Endothelial cell of umbilical vein (primary cell): Measurements from ENCODE around the gene BLM. TPM values are rescaled to one million over a fixed set of nuclear protein-coding genes. Genes with fewer than 3 reads are reported as not detected.

ENCODE experiments used
- BruUV-seq: library from RNA; stranded (reverse); fragments of 400-500 nt; replicated peaks from 2 replicates; lab custom pipeline; 2021; lab: Mats Ljungman, UMichigan
- CTCF ChIA-PET: fragments of 300-600, 350-600 bp; sonication (Branson Sonifier 250); formaldehyde crosslinking; loops from one replicate; lab custom pipeline; 2021; ENCODE audit warnings: antibody characterized with exemption, inconsistent platforms; lab: Charles Lee
- POLR2A ChIA-PET: fragments of 300-600, 350-600 bp; sonication (Branson Sonifier 250); formaldehyde crosslinking; loops from one replicate; lab custom pipeline; 2021; ENCODE audit warnings: antibody characterized with exemption, inconsistent platforms; lab: Charles Lee
- DNase-seq: peaks from one replicate; pipeline ENCODE4 v3.0.0-alpha.2; 2011; ENCODE audit warnings: low read depth, low spot score
- FAIRE-seq: peaks from 2 replicates; lab custom pipeline; 2011; peaks lifted over from hg19 to GRCh38; lab: Jason Lieb, UNC
- H2AFZ ChIP-seq: 2 replicates; pipeline ENCODE4 v1.6.0; 2012; ENCODE audit warnings: low read depth, low read length, control low read depth, inconsistent platforms
- H3K27ac ChIP-seq: 2 replicates; pipeline ENCODE4 v1.5.1; 2011; ENCODE audit warnings: low read depth, mild to moderate bottlenecking, control low read depth, low read length, moderate library complexity; ENCODE audit not compliant: insufficient read depth
- H3K27me3 ChIP-seq, 2 experiments: 2 replicates each; pipeline versions ENCODE4 v1.6.0 to v1.6.1; 2011; ENCODE audit warnings: low read length in 2 of 2, mixed read lengths in 1 of 2; ENCODE audit not compliant: control insufficient read depth in 2 of 2, insufficient read depth in 2 of 2
- H3K36me3 ChIP-seq, 2 experiments: 2 replicates in 1 of 2; 3 replicates in 1 of 2; pipeline ENCODE4 v1.5.1; 2011; ENCODE audit warnings: low read length in 2 of 2, mild to moderate bottlenecking in 1 of 2, moderate library complexity in 1 of 2; ENCODE audit not compliant: control insufficient read depth in 2 of 2, insufficient read depth in 2 of 2; ENCODE audit errors: extremely low read depth in 1 of 2
- H3K4me1 ChIP-seq: 3 replicates; pipeline ENCODE4 v1.5.1; 2011; ENCODE audit warnings: mild to moderate bottlenecking, low read length; ENCODE audit not compliant: control insufficient read depth, insufficient read depth; ENCODE audit errors: extremely low read depth
- H3K4me2 ChIP-seq: 2 replicates; pipeline ENCODE4 v1.6.1; 2011; ENCODE audit warnings: low read length, control low read depth, mixed read lengths; ENCODE audit not compliant: insufficient read depth
- H3K4me3 ChIP-seq, 3 experiments: fragments of 200-600 bp in 1 of 3; sonication (generic), shearing (Covaris generic) in 1 of 3; replicated peaks in 1 of 3; 2 replicates each; pipeline ENCODE4 v1.5.1; 2011 to 2016; ENCODE audit warnings: control low read depth in 3 of 3, low read length in 3 of 3, mild to moderate bottlenecking in 2 of 3, inconsistent platforms in 1 of 3, low read depth in 1 of 3, moderate library complexity in 1 of 3; ENCODE audit not compliant: insufficient read depth in 1 of 3
- H3K79me2 ChIP-seq: 2 replicates; pipeline ENCODE4 v1.6.0; 2012; ENCODE audit warnings: low read length, inconsistent platforms; ENCODE audit not compliant: control insufficient read depth, insufficient read depth
- H3K9ac ChIP-seq: replicated peaks from 2 replicates; pipeline ENCODE3; 2011; ENCODE audit warnings: low read length, control low read depth; ENCODE audit not compliant: insufficient read depth; ENCODE audit errors: extremely low read depth
- H3K9me1 ChIP-seq: replicated peaks from 3 replicates; pipeline ENCODE4 v1.6.0; 2011; ENCODE audit warnings: mild to moderate bottlenecking, low read length; ENCODE audit not compliant: control insufficient read depth, insufficient read depth; ENCODE audit errors: extremely low read depth
- H3K9me3 ChIP-seq: replicated peaks from 2 replicates; pipeline ENCODE4 v1.5.1; 2012; ENCODE audit warnings: low read length, inconsistent platforms; ENCODE audit not compliant: control insufficient read depth, insufficient read depth
- H4K20me1 ChIP-seq: replicated peaks from 2 replicates; pipeline ENCODE3; 2011; ENCODE audit warnings: mild to moderate bottlenecking, low read length; ENCODE audit not compliant: control insufficient read depth, insufficient read depth; ENCODE audit errors: extremely low read depth
- CTCF ChIP-seq, 2 donors: IDR thresholded peaks; 1 replicate in 1 of 2; 2 replicates in 1 of 2; pipeline ENCODE4 v1.5.1; 2011; ENCODE audit warnings: low read length in 2 of 2, mild to moderate bottlenecking in 2 of 2, moderate library complexity in 2 of 2, control low read depth in 1 of 2, inconsistent platforms in 1 of 2, low read depth in 1 of 2; ENCODE audit not compliant: insufficient read depth in 1 of 2; ENCODE audit errors: extremely low read depth in 1 of 2
- EZH2 ChIP-seq: IDR thresholded peaks from 2 replicates; pipeline ENCODE4 v1.6.1; 2012; ENCODE audit warnings: borderline replicate concordance, low read depth, mild to moderate bottlenecking, moderate library complexity, low read length, inconsistent platforms; ENCODE audit not compliant: severe bottlenecking
- FOS ChIP-seq: IDR thresholded peaks from 2 replicates; pipeline ENCODE4 v1.6.1; 2011; ENCODE audit warnings: mild to moderate bottlenecking, low read length, moderate library complexity, borderline replicate concordance; ENCODE audit not compliant: insufficient read depth
- GATA2 ChIP-seq: IDR thresholded peaks from 2 replicates; pipeline ENCODE4 v1.7.0; 2011; ENCODE audit warnings: low read depth, mild to moderate bottlenecking, moderate library complexity, mixed read lengths, low read length; ENCODE audit not compliant: insufficient read length, insufficient read depth
- JUN ChIP-seq: IDR thresholded peaks from 2 replicates; pipeline ENCODE4 v1.6.1; 2011; ENCODE audit warnings: borderline replicate concordance, low read depth; ENCODE audit not compliant: insufficient read length, insufficient read depth
- MAX ChIP-seq: IDR thresholded peaks from 2 replicates; pipeline ENCODE4 v1.6.1; 2011; ENCODE audit not compliant: insufficient read depth, insufficient read length
- POLR2A ChIP-seq: IDR thresholded peaks from 2 replicates; pipeline ENCODE4 v1.6.1; 2012; ENCODE audit warnings: low read depth, mild to moderate bottlenecking, control low read depth, low read length
- POLR2AphosphoS5 ChIP-seq: IDR thresholded peaks from 2 replicates; pipeline ENCODE4 v1.6.1; 2012; ENCODE audit warnings: low read depth, mild to moderate bottlenecking, control low read depth, low read length, moderate library complexity; ENCODE audit not compliant: insufficient read depth
- dilution Hi-C: fragments of 300-500 bp; cut with MboI; formaldehyde crosslinking; loops from one replicate; pipeline ENCODE4 v1.15.0; 2019; ENCODE audit warnings: low sequenced_read_pairs; ENCODE audit not compliant: extremely low pct_ligation_motif_present
- intact Hi-C: fragments of 100-400 bp; cut with micrococcal nuclease; formaldehyde crosslinking; loops from one replicate; pipeline ENCODE4 v1.10.0; 2022
- polyA plus RNA-seq, 4 experiments: library from polyadenylated mRNA; depleted of rRNA in 3 of 4; stranded (reverse) in 3 of 4; unstranded in 1 of 4; fragments of >200 nt; gene quantifications; 2 replicates each; pipeline versions ENCODE4 v1.2.1 to v1.2.3, GENCODE V29; 2011 to 2012; ENCODE audit warnings: missing spikeins in 1 of 4
- total RNA-seq: library from RNA; stranded (reverse); gene quantifications from 2 replicates; pipeline ENCODE4 v1.2.3, GENCODE V29; 2021

The BLM gene
- total and polyA plus RNA-seq, 2 donors (not counting 3 experiments of a cell fraction or from before 2014, with no cell fraction given), result 3.8 to 17.3 TPM

- dilution Hi-C loops (no loop called here), intact Hi-C loops (no loop called here)
- Histone ChIP-seq H3K4me3 (no peak overlapping the region), H3K9me1 (no peaks in the 10 kb centered on the region), H3K27me3 (no peaks in the 10 kb centered on the region), H3K36me3 (no peaks in the 10 kb centered on the region), H3K79me2 (no peaks in the 10 kb centered on the region), H3K4me1 (no peaks in the 10 kb centered on the region), H3K27ac (no peak overlapping the region), H4K20me1 (no peaks in the 10 kb centered on the region), H3K9me3 (no peaks in the 10 kb centered on the region), H2AFZ (no peak overlapping the region), H3K4me2 (no peak overlapping the region), H3K9ac (no peak overlapping the region)
- ChIA-PET POLR2A (no interaction called here), CTCF (no interaction called here)
- no peak for FAIRE-seq
- no TSS peak for BruUV-seq
- TF ChIP-seq EZH2 (no peak), MAX (no peak), CTCF (IDR thresholded peaks at IDR 0.05; ENCODE audit: extremely low read depth in 1 of 2, insufficient read depth in 1 of 2, low read depth in 1 of 2, low read length in 2 of 2) (no peak), FOS (no peak), POLR2A (no peak), JUN (no peak), POLR2AphosphoS5 (no peak), GATA2 (no peak)
- DNase-seq, result no peak
These were observed 48.4 kb downstream of the BLM start for GRCh38 chr15:90765531-90765930.
